ENCODE measurements around the gene FCN1.
"Not testable (repeated sequence)": the region's sequence is repeated elsewhere in the genome, so short reads cannot be mapped to it uniquely, and the experiment has no call there.

The FCN1 gene

DNA sequence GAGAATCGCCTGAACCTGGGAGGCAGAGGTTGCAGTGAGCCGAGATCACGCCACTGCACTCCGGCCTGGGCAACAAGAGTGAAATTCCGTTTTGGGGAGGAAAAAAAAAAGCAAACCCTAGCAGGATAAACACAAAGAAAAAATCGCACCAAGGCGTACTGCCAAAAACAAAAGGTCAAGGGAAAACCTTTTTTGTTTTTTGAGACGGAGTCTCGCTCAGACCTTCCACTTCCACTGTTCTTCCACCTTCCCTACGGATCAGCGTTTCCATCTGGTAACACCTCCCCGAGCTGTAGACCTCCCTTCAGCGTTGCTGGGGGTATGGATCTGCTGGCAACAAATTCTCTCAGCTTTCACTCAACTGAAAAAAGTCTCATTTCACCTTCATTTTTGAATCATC is 57.2 kb downstream of the FCN1 start:
- no peak for TF ChIP-seq BACH2 (CRISPR knock-in tag; IDR thresholded peaks at IDR 0.05; ENCODE audit: borderline replicate concordance)
- no peak for ATAC-seq

- no peak for TF ChIP-seq ZFP30 (CRISPR knock-in tag; IDR thresholded peaks at IDR 0.05)
- no peak for TF ChIP-seq PPARA (CRISPR knock-in tag; IDR thresholded peaks at IDR 0.05; ENCODE audit: borderline replicate concordance)
- no peak for TF ChIP-seq CSRNP3 (CRISPR knock-in tag; IDR thresholded peaks at IDR 0.05)
- no peak for TF ChIP-seq RARB (CRISPR knock-in tag; IDR thresholded peaks at IDR 0.05)
- no peak for TF ChIP-seq ISL1 (CRISPR knock-in tag; IDR thresholded peaks at IDR 0.05)
- TF ChIP-seq ZC3H10 (CRISPR knock-in tag; IDR thresholded peaks at IDR 0.05): no peak
- TF ChIP-seq SNAI2 (CRISPR knock-in tag; IDR thresholded peaks at IDR 0.05): no peak
- no peak for TF ChIP-seq ARNTL (CRISPR knock-in tag; IDR thresholded peaks at IDR 0.05; ENCODE audit: borderline replicate concordance, low read depth)
- TF ChIP-seq ZNF565 (CRISPR knock-in tag; conservative IDR thresholded peaks at IDR 0.05; ENCODE audit: low read depth): no peak
- no peak for TF ChIP-seq GLIS3 (CRISPR knock-in tag; IDR thresholded peaks at IDR 0.05)
- TF ChIP-seq, protein P1, sequence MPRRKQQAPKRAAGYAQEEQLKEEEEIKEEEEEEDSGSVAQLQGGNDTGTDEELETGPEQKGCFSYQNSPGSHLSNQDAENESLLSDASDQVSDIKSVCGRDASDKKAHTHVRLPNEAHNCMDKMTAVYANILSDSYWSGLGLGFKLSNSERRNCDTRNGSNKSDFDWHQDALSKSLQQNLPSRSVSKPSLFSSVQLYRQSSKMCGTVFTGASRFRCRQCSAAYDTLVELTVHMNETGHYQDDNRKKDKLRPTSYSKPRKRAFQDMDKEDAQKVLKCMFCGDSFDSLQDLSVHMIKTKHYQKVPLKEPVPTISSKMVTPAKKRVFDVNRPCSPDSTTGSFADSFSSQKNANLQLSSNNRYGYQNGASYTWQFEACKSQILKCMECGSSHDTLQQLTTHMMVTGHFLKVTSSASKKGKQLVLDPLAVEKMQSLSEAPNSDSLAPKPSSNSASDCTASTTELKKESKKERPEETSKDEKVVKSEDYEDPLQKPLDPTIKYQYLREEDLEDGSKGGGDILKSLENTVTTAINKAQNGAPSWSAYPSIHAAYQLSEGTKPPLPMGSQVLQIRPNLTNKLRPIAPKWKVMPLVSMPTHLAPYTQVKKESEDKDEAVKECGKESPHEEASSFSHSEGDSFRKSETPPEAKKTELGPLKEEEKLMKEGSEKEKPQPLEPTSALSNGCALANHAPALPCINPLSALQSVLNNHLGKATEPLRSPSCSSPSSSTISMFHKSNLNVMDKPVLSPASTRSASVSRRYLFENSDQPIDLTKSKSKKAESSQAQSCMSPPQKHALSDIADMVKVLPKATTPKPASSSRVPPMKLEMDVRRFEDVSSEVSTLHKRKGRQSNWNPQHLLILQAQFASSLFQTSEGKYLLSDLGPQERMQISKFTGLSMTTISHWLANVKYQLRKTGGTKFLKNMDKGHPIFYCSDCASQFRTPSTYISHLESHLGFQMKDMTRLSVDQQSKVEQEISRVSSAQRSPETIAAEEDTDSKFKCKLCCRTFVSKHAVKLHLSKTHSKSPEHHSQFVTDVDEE (CRISPR knock-in tag; IDR thresholded peaks at IDR 0.05): no peak
- TF ChIP-seq TOX (CRISPR knock-in tag; IDR thresholded peaks at IDR 0.05; ENCODE audit: borderline replicate concordance): no peak
- TF ChIP-seq ZNF8 (CRISPR knock-in tag; IDR thresholded peaks at IDR 0.05): no peak
- peak; percentile 72 for ATAC-seq
These were observed 59.5 kb downstream of the FCN1 start for GRCh38 chr9:134858051-134858841.

DNA sequence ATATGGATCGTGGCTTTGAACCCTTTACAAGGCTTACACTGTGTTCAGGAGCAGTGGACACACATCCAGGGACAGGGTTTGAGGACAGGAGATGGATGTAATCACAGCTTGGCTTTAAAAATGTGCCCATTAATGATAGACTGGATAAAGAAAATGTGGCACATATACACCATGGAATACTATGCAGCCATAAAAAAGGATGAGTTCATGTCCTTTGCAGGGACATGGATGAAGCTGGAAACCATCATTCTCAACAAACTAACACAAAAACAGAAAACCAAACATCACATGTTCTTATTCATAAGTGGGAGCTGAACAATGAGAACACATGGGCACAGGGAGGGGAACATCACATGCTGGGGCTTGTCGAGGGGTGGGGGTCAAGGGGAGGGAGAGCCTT is 60.3 kb downstream of the FCN1 start:
- not testable (repeated sequence) for ATAC-seq

DNA sequence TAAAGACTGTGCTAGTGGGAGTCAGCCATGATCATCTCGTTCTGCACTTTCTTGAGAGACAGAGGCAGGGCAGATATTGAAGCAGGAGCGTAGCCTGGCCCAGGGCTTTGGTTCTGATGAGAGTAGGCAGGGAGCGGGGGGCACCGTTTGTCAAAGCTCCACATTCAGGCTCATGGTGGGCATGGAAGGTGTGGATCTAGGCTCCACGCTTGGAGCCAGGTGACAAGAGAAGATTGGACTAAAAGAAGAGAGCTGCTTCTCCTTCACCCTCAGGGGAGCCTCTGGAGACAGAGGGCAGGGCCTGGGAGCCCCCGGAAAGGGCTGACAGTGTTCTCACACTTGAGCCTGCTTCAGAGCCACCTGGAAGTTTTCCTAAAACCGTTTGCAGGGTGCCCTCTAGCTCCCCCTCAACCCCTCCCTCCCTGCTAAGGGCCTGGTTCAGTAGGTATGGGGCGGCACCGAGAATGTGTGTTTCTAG is 61.8 kb downstream of the FCN1 start:
- no peak for ATAC-seq
- no peak for TF ChIP-seq ZC3H10 (CRISPR knock-in tag; IDR thresholded peaks at IDR 0.05)
- TF ChIP-seq SNAI2 (CRISPR knock-in tag; IDR thresholded peaks at IDR 0.05): no peak
- TF ChIP-seq RARB (CRISPR knock-in tag; IDR thresholded peaks at IDR 0.05): no peak
- TF ChIP-seq ZNF565 (CRISPR knock-in tag; conservative IDR thresholded peaks at IDR 0.05; ENCODE audit: low read depth): no peak
- TF ChIP-seq CSRNP3 (CRISPR knock-in tag; IDR thresholded peaks at IDR 0.05): no peak
- TF ChIP-seq ESRRG (CRISPR knock-in tag; IDR thresholded peaks at IDR 0.05): no peak
- TF ChIP-seq TOX (CRISPR knock-in tag; IDR thresholded peaks at IDR 0.05; ENCODE audit: borderline replicate concordance): no peak
- no peak for TF ChIP-seq ZFP3 (CRISPR knock-in tag; IDR thresholded peaks at IDR 0.05)
- no peak for TF ChIP-seq ZFP30 (CRISPR knock-in tag; IDR thresholded peaks at IDR 0.05)
- TF ChIP-seq BACH2 (CRISPR knock-in tag; IDR thresholded peaks at IDR 0.05; ENCODE audit: borderline replicate concordance): no peak

All from SK-N-SH treated with all-trans-retinoic acid at 6 μM for 48 hours (cell line).